Right lobe of liver (tissue), 6 donors: ENCODE data around the gene SLC35A4. TPM values are rescaled to one million over a fixed set of nuclear protein-coding genes. Genes with fewer than 3 reads are reported as not detected.

Source experiments
- ATAC-seq, 4 donors: fragments of 200-7000 bp; cut with Tn5 transposase; one replicate each; pipeline ENCODE4 v1.9.1; 2020; ENCODE audit warnings: mild to moderate bottlenecking in 4 of 4, moderate library complexity in 4 of 4
- DNase-seq, 3 donors: peaks; one replicate each; pipeline ENCODE4 v3.0.0-alpha.2; 2020
- H3K27ac ChIP-seq, 3 donors: fragments of 200-600 bp; one replicate each; pipeline ENCODE4 v1.8.0; 2022
- H3K27me3 ChIP-seq, 2 donors: fragments of 200-600 bp; one replicate each; pipeline ENCODE4 v1.8.0; 2022
- H3K36me3 ChIP-seq, 4 donors: fragments of 200-600 bp; sonication (generic) in 1 of 4; one replicate each; pipeline versions ENCODE4 v1.5.1 to v1.8.0; 2017 to 2022; ENCODE audit warnings: control low read depth in 1 of 4
- H3K4me1 ChIP-seq, 4 donors: fragments of 200-600 bp; sonication (generic) in 1 of 4; one replicate each; pipeline versions ENCODE4 v1.5.1 to v1.8.0; 2017 to 2022; ENCODE audit warnings: control low read depth in 1 of 4
- H3K4me3 ChIP-seq, 3 donors: fragments of 200-600 bp; one replicate each; pipeline ENCODE4 v1.8.0; 2022
- H3K9me3 ChIP-seq, 4 donors: fragments of 200-600 bp; sonication (generic) in 1 of 4; one replicate each; pipeline versions ENCODE4 v1.5.1 to v1.8.0; 2017 to 2022; ENCODE audit warnings: control low read depth in 1 of 4
- POLR2A ChIP-seq: fragments of 450-650 bp; IDR thresholded peaks from one replicate; pipeline ENCODE4 v1.6.1; 2017; ENCODE audit warnings: antibody characterized with exemption, mild to moderate bottlenecking
- WGBS: methylation state at CpG from one replicate; pipeline ENCODE4 v1.1.6; 2018; ENCODE audit warnings: low coverage, low lambda C conversion rate; ENCODE audit not compliant: insufficient coverage; ENCODE audit errors: missing lambda C conversion rate; 5-methylcytosine and 5-hydroxymethylcytosine counted together
- intact Hi-C, 2 donors: fragments of 100-400 bp; cut with DNase I; formaldehyde crosslinking; loops; one replicate each; pipeline versions ENCODE4 v1.11.2 to v1.14.1; 2022
- total RNA-seq, 6 experiments: library from RNA; depleted of rRNA in 2 of 6; stranded (reverse); fragments of >200 nt in 2 of 6; fragmentation: NEBNext Ultra II Directional in 3 of 6; extraction: Animal tissue kit (Norgen Biotek cat#: 25700) in 3 of 6; gene quantifications; one replicate each; pipeline versions ENCODE4 v1.1.0 to v1.2.4, GENCODE V29; 2016 to 2023
- TF ChIP-seq, protein P1 (sequence below), 4 donors: fragments of 200-600 bp in 3 of 4; fragments of 450-650 bp in 1 of 4; IDR thresholded peaks; one replicate each; pipeline versions ENCODE4 v1.5.1 to v1.8.0; 2016 to 2022; ENCODE audit warnings: antibody characterized with exemption in 4 of 4, mild to moderate bottlenecking in 2 of 4
- donor health status: DM: no; HTN: yes; CAD: no.
- donor health status: DM: no; HTN: no; CAD: no.
- donor health status: DM: no; HTN: no; CAD: no.
- donor health status: DM: no; HTN: yes; CAD: no.
- donor health status: DM: no; HTN: yes; CAD: no.

Gene SLC35A4
- total RNA-seq, 6 experiments from 2014 or later: 28.1 to 38.5 (median 30.2) TPM

DNA sequence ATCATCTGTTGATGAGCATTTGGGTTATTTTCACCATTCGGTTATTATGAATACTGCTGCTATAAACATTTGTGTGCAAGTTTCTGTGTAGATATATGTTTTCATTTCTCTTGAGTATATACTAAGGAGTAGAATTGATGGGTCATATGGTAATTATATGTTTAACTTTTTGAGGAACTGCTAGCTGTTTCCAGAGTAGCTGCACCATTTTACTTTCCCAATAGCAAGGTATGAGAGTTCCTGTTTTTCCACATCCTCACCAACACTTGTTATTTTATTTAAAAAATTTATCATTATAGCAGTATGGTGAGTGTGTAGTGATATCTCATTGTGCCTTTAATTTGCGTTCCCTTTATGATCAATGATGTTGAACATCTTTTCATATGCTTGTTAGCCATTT, 39.1 kb downstream of the SLC35A4 start:
- no peak overlapping the region for H3K4me3 ChIP-seq
- H3K27me3 ChIP-seq: no peaks in the 10 kb centered on the region
- no peak for DNase-seq
- intact Hi-C loops: no loop called here
- peaks cover 0 to 22% (median 4%) of the 10 kb centered on the region in 4 donors for H3K4me1 ChIP-seq
- H3K27ac ChIP-seq: peak overlapping the region; percentile 87 to 90 (median 90)
- H3K9me3 ChIP-seq: no peaks in the 10 kb centered on the region
- no peaks in the 10 kb centered on the region for H3K36me3 ChIP-seq
- no peak for ATAC-seq
- WGBS: 89% methylated on average over 2 of the region's 2 CpGs
- TF ChIP-seq POLR2A: no peak
- TF ChIP-seq, protein P1, sequence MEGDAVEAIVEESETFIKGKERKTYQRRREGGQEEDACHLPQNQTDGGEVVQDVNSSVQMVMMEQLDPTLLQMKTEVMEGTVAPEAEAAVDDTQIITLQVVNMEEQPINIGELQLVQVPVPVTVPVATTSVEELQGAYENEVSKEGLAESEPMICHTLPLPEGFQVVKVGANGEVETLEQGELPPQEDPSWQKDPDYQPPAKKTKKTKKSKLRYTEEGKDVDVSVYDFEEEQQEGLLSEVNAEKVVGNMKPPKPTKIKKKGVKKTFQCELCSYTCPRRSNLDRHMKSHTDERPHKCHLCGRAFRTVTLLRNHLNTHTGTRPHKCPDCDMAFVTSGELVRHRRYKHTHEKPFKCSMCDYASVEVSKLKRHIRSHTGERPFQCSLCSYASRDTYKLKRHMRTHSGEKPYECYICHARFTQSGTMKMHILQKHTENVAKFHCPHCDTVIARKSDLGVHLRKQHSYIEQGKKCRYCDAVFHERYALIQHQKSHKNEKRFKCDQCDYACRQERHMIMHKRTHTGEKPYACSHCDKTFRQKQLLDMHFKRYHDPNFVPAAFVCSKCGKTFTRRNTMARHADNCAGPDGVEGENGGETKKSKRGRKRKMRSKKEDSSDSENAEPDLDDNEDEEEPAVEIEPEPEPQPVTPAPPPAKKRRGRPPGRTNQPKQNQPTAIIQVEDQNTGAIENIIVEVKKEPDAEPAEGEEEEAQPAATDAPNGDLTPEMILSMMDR (IDR thresholded peaks at IDR 0.05): no peak

DNA sequence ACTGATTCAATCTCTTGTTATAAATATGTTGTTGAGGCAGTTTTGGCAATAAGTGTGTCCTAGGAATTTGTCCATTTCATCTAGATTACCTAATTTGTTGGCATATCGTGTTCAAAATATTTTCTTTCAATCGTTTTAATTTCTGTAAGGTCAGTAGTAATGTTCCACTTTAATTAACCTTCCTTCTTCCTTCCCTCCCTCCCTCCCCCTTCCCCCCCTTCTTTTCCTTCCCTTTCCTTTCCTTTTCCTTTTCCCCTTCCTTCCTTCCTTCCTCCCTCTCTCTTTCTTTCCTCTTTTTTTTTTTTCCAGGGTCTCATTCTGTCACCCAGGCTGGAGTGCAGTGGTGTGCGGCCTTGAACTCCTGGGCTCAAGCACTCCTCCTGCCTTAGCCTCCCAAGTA, 41.3 kb downstream of the SLC35A4 start:
- Histone ChIP-seq H3K9me3 (no peaks in the 10 kb centered on the region), H3K27ac (peak overlapping the region; percentile 55 to 82 (median 80)), H3K4me1 (peaks cover 0 to 28% (median 5%) of the 10 kb centered on the region in 4 donors), H3K36me3 (no peaks in the 10 kb centered on the region), H3K4me3 (no peak overlapping the region), H3K27me3 (no peaks in the 10 kb centered on the region)
- no peak for DNase-seq
- ATAC-seq: no peak
- 40% methylated on average over 3 of the region's 3 CpGs for WGBS
- TF ChIP-seq, protein P1 (IDR thresholded peaks at IDR 0.05): no peak
- TF ChIP-seq POLR2A: no peak
- intact Hi-C loops: no loop called here

DNA sequence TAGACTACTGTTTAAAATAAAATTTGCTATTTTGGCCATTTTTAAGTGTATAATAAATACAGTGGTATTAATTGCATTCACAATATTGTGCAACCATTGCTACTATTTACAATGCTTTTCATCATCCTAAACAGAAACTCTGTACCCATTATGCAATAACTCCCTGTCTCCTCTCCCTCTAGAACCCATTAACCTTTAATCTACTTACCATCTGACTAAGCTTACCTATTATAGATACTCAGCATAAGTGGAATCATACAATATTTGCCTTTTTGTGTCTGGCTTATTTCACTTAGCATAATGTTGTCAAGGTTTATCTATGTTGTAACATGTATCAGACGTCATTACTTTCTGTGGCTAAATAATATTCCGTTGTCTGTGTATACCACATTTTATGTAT, 42.4 kb downstream of the SLC35A4 start:
- Histone ChIP-seq H3K4me1 (peaks cover 0 to 28% (median 5%) of the 10 kb centered on the region in 4 donors), H3K4me3 (no peak overlapping the region), H3K27ac (peak overlapping the region; percentile 55 to 82 (median 80)), H3K36me3 (no peaks in the 10 kb centered on the region), H3K9me3 (no peaks in the 10 kb centered on the region), H3K27me3 (no peaks in the 10 kb centered on the region)
- 13% methylated on average over 2 of the region's 2 CpGs for WGBS
- intact Hi-C loops: no loop called here
- DNase-seq: no peak
- ATAC-seq: peak; percentile 65 to 80 (median 71)
- TF ChIP-seq, protein P1 (IDR thresholded peaks at IDR 0.05): peak in 1 of 4 donors; percentile 13
- no peak for TF ChIP-seq POLR2A

DNA sequence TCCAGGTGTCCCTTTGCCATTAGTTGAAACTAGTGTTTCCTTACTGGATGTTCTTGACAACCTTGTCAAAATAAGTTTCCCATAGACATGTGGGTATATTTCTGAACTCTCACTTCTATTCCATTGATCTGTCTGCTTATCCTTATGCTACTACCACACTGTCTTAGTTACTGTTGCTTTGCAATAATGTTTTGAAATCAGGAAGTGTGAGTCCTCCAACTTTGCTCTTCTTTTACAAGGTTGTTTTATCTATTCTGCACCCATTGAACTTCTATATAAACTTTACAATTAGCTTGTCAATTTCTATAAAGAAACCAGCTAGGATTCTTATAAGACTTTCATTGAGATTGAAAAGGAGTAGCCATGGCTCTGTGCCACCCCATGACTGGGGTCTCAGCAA, 44.1 kb downstream of the SLC35A4 start:
- DNase-seq (no peak), ATAC-seq (no peak)
- H3K27ac ChIP-seq: peak overlapping the region in 1 of 3 donors; percentile 10

More for the DNA sequence above, 44.1 kb downstream of the SLC35A4 start:
- Histone ChIP-seq H3K4me3 (no peak overlapping the region), H3K4me1 (peaks cover 0 to 14% (median 3%) of the 10 kb centered on the region in 4 donors), H3K36me3 (no peaks in the 10 kb centered on the region), H3K9me3 (no peaks in the 10 kb centered on the region), H3K27me3 (no peaks in the 10 kb centered on the region)
- intact Hi-C loops: no loop called here
- TF ChIP-seq, protein P1 (IDR thresholded peaks at IDR 0.05): no peak
- no peak for TF ChIP-seq POLR2A
